K562 (cell line): ENCODE measurements around the gene CHRM1. TPM values are rescaled to one million over a fixed set of nuclear protein-coding genes. Genes with fewer than 3 reads are reported as not detected.

Source experiments
- BRF1 ChIP-seq: IDR thresholded peaks from 3 replicates; pipeline ENCODE4 v1.6.1; 2011; ENCODE audit warnings: borderline replicate concordance, mild to moderate bottlenecking; ENCODE audit not compliant: insufficient read length; ENCODE audit errors: extremely low read depth
- CHAMP1 ChIP-seq: fragments of 450-650 bp; IDR thresholded peaks from 2 replicates; pipeline ENCODE4 v1.6.1; 2016; ENCODE audit warnings: mild to moderate bottlenecking
- ELF1 ChIP-seq: fragments of 200-800 bp; sonication (Bioruptor generic); IDR thresholded peaks from 2 replicates; pipeline ENCODE4 v1.6.1; 2016; ENCODE audit warnings: missing genetic modification characterization, missing compliant biosample characterization
- ELF4 ChIP-seq: fragments of 450-650 bp; formaldehyde crosslinking; IDR thresholded peaks from 2 replicates; pipeline ENCODE4 v1.4.0; 2022; ENCODE audit warnings: missing genetic modification characterization
- HINFP ChIP-seq: fragments of 450-650 bp; conservative IDR thresholded peaks from 2 replicates; pipeline ENCODE4 v1.6.1; 2016; ENCODE audit warnings: missing genetic modification characterization, low read depth, mild to moderate bottlenecking, control low read depth, missing compliant biosample characterization
- MTA1 ChIP-seq: fragments of 450-650 bp; IDR thresholded peaks from 2 replicates; pipeline ENCODE4 v1.6.1; 2017; ENCODE audit warnings: borderline replicate concordance
- MYBL2 ChIP-seq, 2 experiments: fragments of 450-650 bp in 1 of 2; sonication (generic) in 1 of 2; formaldehyde crosslinking in 1 of 2; IDR thresholded peaks; 2 replicates each; pipeline versions ENCODE4 v1.6.1 to v1.8.1; 2017 to 2022; ENCODE audit warnings: borderline replicate concordance in 1 of 2, inconsistent platforms in 1 of 2, low read depth in 1 of 2, mild to moderate bottlenecking in 1 of 2, missing genetic modification reagents in 1 of 2, moderate library complexity in 1 of 2
- SNIP1 ChIP-seq: fragments of 450-650 bp; IDR thresholded peaks from 2 replicates; pipeline ENCODE4 v1.7.1; 2017; ENCODE audit warnings: low read depth, mild to moderate bottlenecking
- SP1 ChIP-seq: sonication (generic); formaldehyde crosslinking; IDR thresholded peaks from 2 replicates; pipeline ENCODE4 v1.8.1; 2022; ENCODE audit warnings: mild to moderate bottlenecking, missing genetic modification reagents
- ZBTB40 ChIP-seq, 2 experiments: fragments of 450-650 bp in 1 of 2; sonication (generic) in 1 of 2; formaldehyde crosslinking in 1 of 2; IDR thresholded peaks; 2 replicates each; pipeline versions ENCODE4 v1.7.1 to v1.9.0; 2016 to 2022; ENCODE audit warnings: inconsistent platforms in 1 of 2, mild to moderate bottlenecking in 1 of 2, missing genetic modification reagents in 1 of 2
- ZKSCAN3 ChIP-seq: fragments of 250-450 bp; sonication (Bioruptor Pico); IDR thresholded peaks from 2 replicates; pipeline ENCODE4 v1.4.0; 2020
- ZNF140 ChIP-seq: fragments of 250-450 bp; sonication (Bioruptor Pico); IDR thresholded peaks from 2 replicates; pipeline ENCODE4 v1.8.0; 2021; ENCODE audit warnings: moderate library complexity, mild to moderate bottlenecking, inconsistent platforms
- ZNF324 ChIP-seq: fragments of 250-450 bp; sonication (Bioruptor Pico); IDR thresholded peaks from 2 replicates; pipeline ENCODE4 v1.4.0; 2020; ENCODE audit warnings: mild to moderate bottlenecking
- ZNF785 ChIP-seq: fragments of 250-450 bp; sonication (Bioruptor Pico); IDR thresholded peaks from 2 replicates; pipeline ENCODE4 v1.4.0; 2020; ENCODE audit warnings: mild to moderate bottlenecking
- polyA plus RNA-seq, 8 experiments: library from polyadenylated mRNA; depleted of rRNA in 4 of 8; stranded (reverse) in 5 of 8; unstranded in 3 of 8; fragments of >200 nt; fragmentation: Nextera tagmentation in 2 of 8; fragmentation: Illumina TruSeq in 1 of 8; extraction: Ambion mirVana in 2 of 8; extraction: Trizol in 1 of 8; gene quantifications; 2 replicates each; pipeline versions ENCODE4 v1.2.1 to v1.2.3, GENCODE V29; 2011 to 2014; ENCODE audit warnings: inconsistent platforms in 1 of 8, missing spikeins in 1 of 8
- total RNA-seq, 7 experiments: library from RNA; depleted of rRNA in 6 of 7; stranded (reverse); fragments of >200 nt in 6 of 7; fragmentation: Illumina TruSeq in 2 of 7; extraction: Trizol in 2 of 7; gene quantifications; 2 replicates each; pipeline versions ENCODE4 v1.2.1 to v1.2.3, GENCODE V29; 2011 to 2021; ENCODE audit warnings: low replicate concordance in 1 of 7

The CHRM1 gene
- total and polyA plus RNA-seq, 9 of the 15 experiments (the other 6 are each of a cell fraction or from before 2014, with no cell fraction given): not detected

- no peak for TF ChIP-seq CHAMP1
- TF ChIP-seq ZBTB40 (IDR thresholded peaks at IDR 0.05): no peak
- no peak for TF ChIP-seq ZBTB40 (CRISPR knock-in tag; IDR thresholded peaks at IDR 0.05)
- TF ChIP-seq ZNF785: no peak
- TF ChIP-seq SNIP1: no peak
- no peak for TF ChIP-seq HINFP (tag)
- TF ChIP-seq ZNF140 (CRISPR knock-in tag): no peak
- no peak for TF ChIP-seq SP1 (CRISPR knock-in tag)
- TF ChIP-seq ELF1 (tag): peak; percentile 53; the same call in 1 of the 2 replicates
- no peak for TF ChIP-seq BRF1
- no peak for TF ChIP-seq ZNF324 (CRISPR knock-in tag)
- peak; percentile 22; the same call in 1 of the 2 replicates for TF ChIP-seq MTA1
- no peak for TF ChIP-seq MYBL2 (IDR thresholded peaks at IDR 0.05; ENCODE audit: low read depth)
- no peak for TF ChIP-seq MYBL2 (CRISPR knock-in tag; IDR thresholded peaks at IDR 0.05; ENCODE audit: borderline replicate concordance)
- no peak for TF ChIP-seq ZKSCAN3
- no peak for TF ChIP-seq ELF4 (CRISPR knock-in tag)
Measured at GRCh38 chr11:62880231-62880802, 40.8 kb downstream of the CHRM1 start (continued).
